Panc1 (cell line): Measurements from ENCODE around the gene TRAF6. TPM values are rescaled to one million over a fixed set of nuclear protein-coding genes. Genes with fewer than 3 reads are reported as not detected.

Experiments
- ATAC-seq: fragments of 200-7000 bp; cut with Tn5 transposase; 2 replicates; pipeline ENCODE4 v1.9.1; 2020; ENCODE audit warnings: mild to moderate bottlenecking, moderate library complexity
- BruUV-seq: library from RNA; stranded (reverse); fragments of 400-500 nt; replicated peaks from 2 replicates; lab custom pipeline; 2021; lab: Mats Ljungman, UMichigan
- CTCF ChIA-PET: fragments of 300-600 bp; sonication (Branson Sonifier 250); formaldehyde crosslinking; loops from one replicate; lab custom pipeline; 2022; ENCODE audit warnings: antibody characterized with exemption; lab: Charles Lee
- POLR2A ChIA-PET: fragments of 300-600 bp; sonication (Branson Sonifier 250); formaldehyde crosslinking; loops from one replicate; lab custom pipeline; 2022; ENCODE audit warnings: antibody characterized with exemption; lab: Charles Lee
- DNase-seq: peaks from one replicate; pipeline ENCODE4 v3.0.0-alpha.2; 2010; ENCODE audit warnings: low read depth, low spot score
- H3K27ac ChIP-seq: 2 replicates; pipeline ENCODE4 v1.5.1; 2011; ENCODE audit warnings: mild to moderate bottlenecking, low read length, inconsistent platforms
- H3K27me3 ChIP-seq: fragments of 200-500 bp; sonication (Bioruptor generic); 2 replicates; pipeline ENCODE4 v1.6.0; 2014; ENCODE audit warnings: low read length, inconsistent platforms; ENCODE audit not compliant: control insufficient read depth, insufficient read depth
- H3K36me3 ChIP-seq: fragments of 200-500 bp; sonication (Bioruptor generic); 2 replicates; pipeline ENCODE4 v1.5.1; 2014; ENCODE audit warnings: inconsistent platforms, mild to moderate bottlenecking, low read length, moderate library complexity; ENCODE audit not compliant: control insufficient read depth, insufficient read depth
- H3K4me1 ChIP-seq: 2 replicates; pipeline ENCODE4 v1.5.1; 2011; ENCODE audit warnings: inconsistent platforms, mild to moderate bottlenecking, low read length, moderate library complexity; ENCODE audit not compliant: control insufficient read depth, insufficient read depth
- H3K4me3 ChIP-seq, 2 experiments: 2 replicates each; pipeline ENCODE4 v1.5.1; 2011 to 2012; ENCODE audit warnings: low read depth in 2 of 2, low read length in 2 of 2, mild to moderate bottlenecking in 2 of 2, inconsistent platforms in 1 of 2, moderate library complexity in 1 of 2
- H3K9me3 ChIP-seq: fragments of 200-500 bp; sonication (Bioruptor generic); 2 replicates; pipeline ENCODE4 v1.5.1; 2014; ENCODE audit warnings: low read depth, mild to moderate bottlenecking, inconsistent platforms, low read length, moderate library complexity; ENCODE audit not compliant: control insufficient read depth, insufficient read depth
- CTCF ChIP-seq: fragments of 450-650 bp; IDR thresholded peaks from 2 replicates; pipeline ENCODE4 v1.5.1; 2017; ENCODE audit warnings: mild to moderate bottlenecking
- POLR2AphosphoS5 ChIP-seq: IDR thresholded peaks from 2 replicates; pipeline ENCODE4 v1.6.1; 2012; ENCODE audit warnings: mild to moderate bottlenecking, low read depth, low read length, moderate library complexity
- SIN3A ChIP-seq: IDR thresholded peaks from 2 replicates; pipeline ENCODE4 v1.6.1; 2012; ENCODE audit warnings: low read depth, mild to moderate bottlenecking, low read length, moderate library complexity, borderline replicate concordance; ENCODE audit not compliant: insufficient read depth
- TCF7L2 ChIP-seq: IDR thresholded peaks from 2 replicates; pipeline ENCODE4 v1.6.1; 2011; ENCODE audit warnings: mild to moderate bottlenecking, low read depth, low read length, inconsistent platforms
- in situ Hi-C: cut with HindIII; loops from 2 replicates; pipeline ENCODE4 v1.10.0; 2016; ENCODE audit warnings: low sequenced_read_pairs, low pct_unique_long_range_greater_than_20kb
- intact Hi-C: fragments of 100-400 bp; cut with micrococcal nuclease; formaldehyde crosslinking; loops from one replicate; pipeline ENCODE4 v1.10.0; 2022; ENCODE audit not compliant: unreplicated experiment
- total RNA-seq: library from RNA; stranded (reverse); gene quantifications from one replicate; pipeline ENCODE4 v1.2.1, GENCODE V29; 2021; ENCODE audit not compliant: unreplicated experiment
- TF ChIP-seq, protein P1 (sequence below), 2 experiments: IDR thresholded peaks; 2 replicates each; pipeline ENCODE4 v1.6.1; 2011 to 2012; ENCODE audit warnings: low read depth in 2 of 2, control low read depth in 1 of 2, low read length in 1 of 2, mild to moderate bottlenecking in 1 of 2, moderate library complexity in 1 of 2; ENCODE audit not compliant: insufficient read depth in 1 of 2

The TRAF6 gene
- total RNA-seq, 1 experiment from 2014 or later = 10.9 TPM

DNA sequence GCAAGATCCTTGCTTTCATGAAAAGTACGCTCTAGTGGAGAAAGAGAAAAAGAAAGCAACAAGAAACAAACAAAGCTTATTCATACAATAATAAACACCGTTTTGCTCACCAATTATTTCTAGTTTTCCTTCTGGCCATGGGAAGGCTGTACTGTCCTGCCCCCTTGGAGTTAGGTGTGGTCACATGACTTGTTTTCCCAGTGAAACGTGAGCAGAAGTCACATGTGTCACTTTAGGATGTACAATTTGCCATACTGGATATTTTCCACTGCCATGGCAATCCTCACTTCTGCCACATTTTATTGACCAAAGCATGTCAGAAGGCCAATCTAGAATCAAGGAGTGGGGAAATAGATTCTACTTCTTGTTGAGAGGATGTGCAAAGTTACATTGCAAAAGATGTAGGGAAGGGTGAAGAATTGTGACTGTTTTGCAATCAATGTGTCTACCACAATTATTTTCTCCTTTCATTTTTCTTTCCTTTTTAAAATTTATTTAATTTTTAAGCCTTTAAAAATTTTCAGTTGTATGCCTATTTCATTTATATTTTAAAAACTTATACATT, 24.3 kb upstream of the TRAF6 start:
- H3K36me3 ChIP-seq = no peaks in the 10 kb centered on the region
- H3K27ac ChIP-seq = no peak overlapping the region
- POLR2A ChIA-PET = no interaction called here
- peaks cover 3% of the 10 kb centered on the region; the same call in 1 of the 2 replicates for H3K27me3 ChIP-seq
- in situ Hi-C loops (no loop called here), intact Hi-C loops (no loop called here)
- H3K4me3 ChIP-seq = no peak overlapping the region
- DNase-seq (no peak), ATAC-seq (no peak)
- BruUV-seq = no TSS peak
- CTCF ChIA-PET = no interaction called here
- TF ChIP-seq, protein P1, sequence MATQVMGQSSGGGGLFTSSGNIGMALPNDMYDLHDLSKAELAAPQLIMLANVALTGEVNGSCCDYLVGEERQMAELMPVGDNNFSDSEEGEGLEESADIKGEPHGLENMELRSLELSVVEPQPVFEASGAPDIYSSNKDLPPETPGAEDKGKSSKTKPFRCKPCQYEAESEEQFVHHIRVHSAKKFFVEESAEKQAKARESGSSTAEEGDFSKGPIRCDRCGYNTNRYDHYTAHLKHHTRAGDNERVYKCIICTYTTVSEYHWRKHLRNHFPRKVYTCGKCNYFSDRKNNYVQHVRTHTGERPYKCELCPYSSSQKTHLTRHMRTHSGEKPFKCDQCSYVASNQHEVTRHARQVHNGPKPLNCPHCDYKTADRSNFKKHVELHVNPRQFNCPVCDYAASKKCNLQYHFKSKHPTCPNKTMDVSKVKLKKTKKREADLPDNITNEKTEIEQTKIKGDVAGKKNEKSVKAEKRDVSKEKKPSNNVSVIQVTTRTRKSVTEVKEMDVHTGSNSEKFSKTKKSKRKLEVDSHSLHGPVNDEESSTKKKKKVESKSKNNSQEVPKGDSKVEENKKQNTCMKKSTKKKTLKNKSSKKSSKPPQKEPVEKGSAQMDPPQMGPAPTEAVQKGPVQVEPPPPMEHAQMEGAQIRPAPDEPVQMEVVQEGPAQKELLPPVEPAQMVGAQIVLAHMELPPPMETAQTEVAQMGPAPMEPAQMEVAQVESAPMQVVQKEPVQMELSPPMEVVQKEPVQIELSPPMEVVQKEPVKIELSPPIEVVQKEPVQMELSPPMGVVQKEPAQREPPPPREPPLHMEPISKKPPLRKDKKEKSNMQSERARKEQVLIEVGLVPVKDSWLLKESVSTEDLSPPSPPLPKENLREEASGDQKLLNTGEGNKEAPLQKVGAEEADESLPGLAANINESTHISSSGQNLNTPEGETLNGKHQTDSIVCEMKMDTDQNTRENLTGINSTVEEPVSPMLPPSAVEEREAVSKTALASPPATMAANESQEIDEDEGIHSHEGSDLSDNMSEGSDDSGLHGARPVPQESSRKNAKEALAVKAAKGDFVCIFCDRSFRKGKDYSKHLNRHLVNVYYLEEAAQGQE (IDR thresholded peaks at IDR 0.05; ENCODE audit: insufficient read depth in 1 of 2, low read depth in 2 of 2, low read length in 1 of 2) = no peak
- TF ChIP-seq CTCF (no peak), POLR2AphosphoS5 (no peak), TCF7L2 (no peak), SIN3A (no peak)
- no peaks in the 10 kb centered on the region for H3K9me3 ChIP-seq
- H3K4me1 ChIP-seq = no peaks in the 10 kb centered on the region

GRCh38 chr11:36532941-36533601, 23.0 kb upstream of the TRAF6 start:
- Histone ChIP-seq H3K27me3 (peaks cover 3% of the 10 kb centered on the region; the same call in 1 of the 2 replicates), H3K9me3 (no peaks in the 10 kb centered on the region), H3K4me1 (no peaks in the 10 kb centered on the region), H3K36me3 (no peaks in the 10 kb centered on the region), H3K4me3 (no peak overlapping the region), H3K27ac (no peak overlapping the region)
- ChIA-PET POLR2A (interaction anchor here (0.5 kb wide), 1 partner anchor 1921 kb away, joined by 4 read pairs; no protein-coding TSS in a partner anchor), CTCF (no interaction called here)
- BruUV-seq = no TSS peak
- TF ChIP-seq TCF7L2 = no peak
- no peak for ATAC-seq
- intact Hi-C loops = no loop called here
- in situ Hi-C loops = no loop called here
- no peak for DNase-seq

- ATAC-seq (no peak), DNase-seq (no peak)
- TF ChIP-seq CTCF = no peak
- no peak for TF ChIP-seq TCF7L2
- TF ChIP-seq POLR2AphosphoS5 = no peak
- TF ChIP-seq SIN3A = no peak
- Histone ChIP-seq H3K36me3 (no peaks in the 10 kb centered on the region), H3K9me3 (no peaks in the 10 kb centered on the region), H3K4me1 (no peaks in the 10 kb centered on the region), H3K4me3 (no peak overlapping the region), H3K27ac (no peak overlapping the region), H3K27me3 (no peaks in the 10 kb centered on the region; the same call in 1 of the 2 replicates)
- ChIA-PET POLR2A (no interaction called here), CTCF (no interaction called here)
- BruUV-seq = no TSS peak
- in situ Hi-C loops = no loop called here
- intact Hi-C loops = no loop called here
Observed at GRCh38 chr11:36530840-36531239, 20.8 kb upstream of the TRAF6 start.
